ENCODE measurements around the gene ARID1A.

GRCh38 chr1:26690157-26690556, 5.7 kb upstream of the ARID1A start:
- TF ChIP-seq CTCF (IDR thresholded peaks at IDR 0.05) = no peak
- TF ChIP-seq POLR2AphosphoS5 (IDR thresholded peaks at IDR 0.05) = no peak
- TF ChIP-seq EP300 (IDR thresholded peaks at IDR 0.05) = no peak
- TF ChIP-seq POLR2A (IDR thresholded peaks at IDR 0.05) = no peak

Data from sigmoid colon (tissue), 4 donors.